Inflammatory macrophage treated with lipopolysaccharide for 4 hours (primary cell): ENCODE data around the gene AP1AR.

Experiments used
- DNase-seq: peaks from one replicate; pipeline ENCODE4 v3.0.0-alpha.2; 2020

The AP1AR gene

DNA sequence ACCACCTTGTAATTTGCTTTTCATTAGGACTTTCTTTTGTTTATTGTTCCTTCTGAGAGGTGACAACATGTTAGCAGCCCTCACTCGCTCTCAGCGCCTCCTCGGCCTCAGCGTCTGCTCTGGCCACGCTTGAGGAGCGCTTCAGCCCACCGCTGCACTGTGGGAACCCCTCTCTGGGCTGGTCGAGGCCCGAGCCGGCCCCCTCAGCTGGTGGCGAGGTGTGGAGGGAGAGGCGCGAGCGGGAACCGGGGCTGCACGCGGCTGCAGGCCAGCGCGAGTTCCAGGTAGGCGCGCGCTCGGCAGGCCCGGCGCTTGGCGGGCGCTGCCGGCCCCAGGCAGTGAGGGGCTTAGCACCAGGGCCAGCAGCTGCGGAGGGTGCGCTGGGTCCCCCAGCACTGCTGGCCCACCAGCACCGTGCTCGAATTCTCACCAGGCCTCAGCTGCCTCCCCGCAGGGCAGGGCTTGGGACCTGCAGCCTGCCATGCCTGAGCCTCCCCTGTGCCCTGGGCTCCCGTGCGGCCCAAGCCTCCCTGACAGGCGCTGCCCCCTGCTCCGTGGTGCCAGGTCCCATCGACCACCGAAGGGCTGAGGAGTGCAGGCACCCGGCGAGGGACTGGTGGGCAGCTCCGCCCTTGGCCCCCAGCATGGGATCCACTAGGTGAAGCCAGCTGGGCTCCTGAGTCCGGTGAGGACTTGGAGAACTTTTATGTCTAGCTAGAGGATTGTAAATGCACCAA lies 9.2 kb upstream of the AP1AR start:
- no peak for DNase-seq

DNA sequence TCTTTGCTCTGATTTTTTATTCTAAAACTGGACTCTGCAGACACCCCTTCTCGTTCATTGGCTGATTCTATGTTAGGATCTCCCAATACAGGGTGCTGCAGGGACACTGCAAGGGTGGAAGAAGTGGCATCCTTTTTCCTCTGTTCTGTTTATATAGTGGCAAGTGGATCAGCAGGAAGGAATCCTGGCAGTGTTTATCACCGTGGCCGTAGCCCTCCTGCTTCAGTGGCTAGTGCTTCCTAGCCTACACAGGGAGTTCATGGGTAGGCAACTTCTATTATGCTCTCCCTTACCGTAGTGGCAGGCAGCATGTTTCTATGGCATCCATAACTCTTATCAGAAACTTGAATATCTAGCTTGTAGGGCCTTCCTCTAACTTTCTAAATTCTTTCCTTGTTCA lies 6.4 kb upstream of the AP1AR start:
- DNase-seq: no peak

- peak; percentile 98 for DNase-seq
Measured at GRCh38 chr4:112230879-112231778, 458 bp upstream of the AP1AR start.

- DNase-seq: peak; percentile 79
Measured at GRCh38 chr4:112234952-112235609, 3.5 kb downstream of the AP1AR start.

DNA sequence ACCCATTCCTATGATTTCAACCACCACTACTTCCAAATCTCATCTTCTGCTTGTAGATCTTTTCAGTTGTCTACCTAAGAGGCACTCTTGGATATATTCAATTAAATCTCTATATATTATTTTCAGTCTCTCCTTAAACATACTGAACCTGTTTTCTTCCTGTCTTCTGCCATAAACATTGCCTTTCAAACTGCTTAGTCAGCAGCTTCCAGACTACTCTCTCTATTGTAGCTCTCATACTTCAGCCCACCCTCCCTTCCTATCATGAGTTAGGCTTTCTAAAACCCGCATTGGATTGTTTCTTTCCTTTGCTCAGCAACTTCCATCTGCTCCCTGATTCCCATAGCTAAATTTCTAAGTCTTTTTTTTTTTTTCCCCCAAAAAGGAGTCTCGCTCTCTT lies 4.5 kb downstream of the AP1AR start:
- no peak for DNase-seq

DNA sequence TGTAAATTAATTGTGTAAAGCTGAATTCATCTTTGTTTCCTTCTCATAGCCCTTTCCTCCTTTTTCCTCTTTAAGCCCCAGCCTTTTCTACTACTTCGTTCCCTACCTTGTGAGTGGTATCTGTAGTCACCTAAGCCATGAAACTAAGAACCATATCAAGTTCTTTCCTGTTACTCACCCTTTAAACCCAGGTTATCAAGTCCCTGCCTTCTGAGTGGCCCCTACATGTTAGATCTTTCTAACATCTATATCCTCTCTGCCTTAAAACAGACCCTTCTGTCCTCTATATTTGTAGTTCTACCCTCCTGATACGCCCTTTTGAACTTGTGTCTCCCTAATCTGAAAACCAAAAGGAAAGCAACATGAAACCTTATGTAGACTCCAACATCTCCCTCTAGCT lies 7.2 kb downstream of the AP1AR start:
- DNase-seq: no peak

GRCh38 chr4:112245383-112245782 lies 13.8 kb downstream of the AP1AR start:
- peak; percentile 4 for DNase-seq

GRCh38 chr4:112247021-112247420 lies 15.4 kb downstream of the AP1AR start:
- no peak for DNase-seq

DNA sequence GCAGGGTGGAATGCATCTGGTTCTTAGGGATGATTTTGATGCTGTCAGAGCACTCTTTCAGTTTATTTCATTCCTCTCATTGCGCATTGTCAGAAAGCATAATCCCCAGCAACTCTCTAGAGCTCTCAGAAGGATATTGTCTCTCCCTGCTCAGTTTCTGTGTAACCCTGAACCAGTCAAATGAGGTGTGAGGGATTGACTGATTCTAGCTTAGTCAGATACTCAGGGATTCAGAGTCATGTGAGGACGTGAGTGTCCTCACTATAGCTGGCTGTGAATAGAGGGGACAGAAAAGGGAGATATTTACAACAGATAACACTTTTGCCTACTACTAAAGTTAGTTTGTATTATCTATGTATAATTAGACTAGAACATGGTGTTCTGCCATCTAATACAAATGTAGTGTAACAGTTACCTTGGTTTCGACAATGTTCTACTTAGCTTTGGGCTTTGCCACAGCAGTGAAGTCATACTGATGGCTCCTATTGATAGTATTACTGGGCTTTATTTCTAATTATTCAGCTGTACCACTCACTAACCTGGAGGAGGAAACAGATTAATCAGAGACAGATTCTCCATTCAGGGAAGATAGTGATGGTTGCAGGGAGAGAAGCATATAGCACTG lies 19.5 kb downstream of the AP1AR start:
- no peak for DNase-seq

DNA sequence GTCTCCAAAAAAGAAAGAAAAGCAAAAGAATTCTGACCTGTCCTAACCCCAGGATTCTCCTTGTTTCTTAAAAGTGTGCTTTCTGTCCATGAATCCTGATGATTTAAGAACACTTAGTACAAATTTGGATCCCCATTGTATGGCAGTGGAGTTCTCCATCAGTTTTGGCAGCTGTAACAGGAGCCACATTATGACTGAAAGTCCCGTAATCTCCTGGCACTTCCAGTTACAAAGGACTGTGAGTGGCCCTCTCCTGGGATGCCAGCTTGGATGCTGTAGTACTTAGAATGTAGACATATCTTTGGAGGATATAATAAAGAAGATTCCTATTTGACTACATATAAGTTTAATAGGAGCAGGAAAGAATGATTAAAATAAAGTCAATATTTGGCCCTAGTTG lies 20.6 kb downstream of the AP1AR start:
- DNase-seq: no peak

DNA sequence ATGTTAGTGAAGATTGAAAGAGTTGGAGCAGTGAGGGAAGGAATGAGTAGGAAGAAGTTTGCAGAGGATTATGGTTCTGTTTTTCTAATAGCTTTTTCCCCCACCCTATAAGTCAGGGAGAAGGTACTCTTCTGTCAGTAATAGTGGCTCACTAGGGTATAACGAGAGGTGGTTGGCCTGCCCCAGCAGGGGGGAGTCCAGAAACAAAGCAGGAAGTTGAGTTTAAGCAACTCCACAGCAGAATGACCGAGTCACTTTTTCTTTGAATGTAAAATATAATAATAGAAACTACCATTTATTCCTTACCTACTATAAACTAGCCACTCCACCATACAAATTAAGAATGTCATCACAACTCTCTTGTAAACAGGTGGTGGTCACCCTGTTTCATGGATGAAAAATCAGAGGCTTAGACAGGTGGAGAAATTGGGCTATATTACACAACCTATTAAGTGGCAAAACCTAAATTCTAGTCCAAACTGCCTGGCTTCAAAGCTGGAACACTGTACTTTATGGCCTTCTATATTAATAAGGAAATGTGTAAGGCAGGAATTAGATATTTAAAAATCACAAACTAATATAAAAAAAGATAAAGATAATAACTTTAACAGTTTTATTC lies 21.9 kb downstream of the AP1AR start:
- DNase-seq: peak; percentile 40

DNA sequence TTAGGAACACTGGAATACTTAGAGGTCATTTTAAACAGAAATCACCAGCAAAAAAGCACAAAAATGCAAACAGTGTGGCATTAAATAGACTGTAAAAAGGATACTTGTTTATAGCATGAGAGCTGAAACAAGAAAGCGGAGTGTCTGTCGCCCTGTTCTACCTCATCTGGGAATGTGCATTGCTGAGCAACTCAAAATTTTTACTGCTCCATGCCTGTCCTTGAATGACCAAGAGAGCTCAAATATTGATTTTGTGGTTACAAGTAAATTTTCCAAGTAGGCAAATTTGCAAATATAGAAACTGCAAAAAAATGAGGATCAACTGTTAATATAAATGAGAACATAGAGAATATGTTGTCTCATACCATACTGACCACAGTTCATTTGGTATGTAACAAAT lies 25.5 kb downstream of the AP1AR start:
- no peak for DNase-seq

DNA sequence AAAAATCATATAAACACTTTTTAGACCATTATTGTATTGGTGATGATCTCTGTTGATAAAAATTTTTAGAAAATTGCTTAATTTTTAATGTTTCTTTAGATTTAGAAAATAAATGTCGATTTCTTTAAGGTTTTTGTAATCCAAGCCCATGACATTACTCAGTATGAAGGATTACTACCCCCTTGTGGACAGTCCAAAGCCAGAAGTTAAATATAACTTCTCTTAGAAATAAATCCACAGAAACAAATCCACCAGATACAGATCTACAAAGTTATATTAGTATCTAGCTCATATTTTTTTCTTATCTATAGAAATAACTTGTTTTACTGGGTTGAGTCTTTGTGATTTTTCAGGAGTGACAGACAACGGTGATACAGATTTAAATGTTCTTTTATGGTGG lies 35.2 kb downstream of the AP1AR start:
- DNase-seq: peak; percentile 45

DNA sequence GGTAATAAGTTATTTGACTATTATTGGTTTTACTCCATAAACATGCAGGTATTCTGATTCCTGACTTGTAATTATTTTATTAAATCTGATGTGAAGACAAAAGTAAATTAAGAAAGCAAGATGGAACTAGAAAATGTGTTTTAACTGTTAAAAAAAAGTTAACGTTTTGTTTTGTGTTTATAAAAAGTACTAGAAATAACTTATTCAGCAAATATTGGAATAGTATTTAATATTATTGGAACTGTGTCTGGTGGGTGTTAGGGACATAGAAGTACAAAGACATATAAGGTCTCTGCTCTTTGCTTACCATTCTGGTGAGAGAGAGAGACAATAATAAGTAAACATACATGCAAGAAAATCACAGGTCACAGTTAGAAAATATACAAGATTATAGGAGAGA lies 38.5 kb downstream of the AP1AR start:
- no peak for DNase-seq

DNA sequence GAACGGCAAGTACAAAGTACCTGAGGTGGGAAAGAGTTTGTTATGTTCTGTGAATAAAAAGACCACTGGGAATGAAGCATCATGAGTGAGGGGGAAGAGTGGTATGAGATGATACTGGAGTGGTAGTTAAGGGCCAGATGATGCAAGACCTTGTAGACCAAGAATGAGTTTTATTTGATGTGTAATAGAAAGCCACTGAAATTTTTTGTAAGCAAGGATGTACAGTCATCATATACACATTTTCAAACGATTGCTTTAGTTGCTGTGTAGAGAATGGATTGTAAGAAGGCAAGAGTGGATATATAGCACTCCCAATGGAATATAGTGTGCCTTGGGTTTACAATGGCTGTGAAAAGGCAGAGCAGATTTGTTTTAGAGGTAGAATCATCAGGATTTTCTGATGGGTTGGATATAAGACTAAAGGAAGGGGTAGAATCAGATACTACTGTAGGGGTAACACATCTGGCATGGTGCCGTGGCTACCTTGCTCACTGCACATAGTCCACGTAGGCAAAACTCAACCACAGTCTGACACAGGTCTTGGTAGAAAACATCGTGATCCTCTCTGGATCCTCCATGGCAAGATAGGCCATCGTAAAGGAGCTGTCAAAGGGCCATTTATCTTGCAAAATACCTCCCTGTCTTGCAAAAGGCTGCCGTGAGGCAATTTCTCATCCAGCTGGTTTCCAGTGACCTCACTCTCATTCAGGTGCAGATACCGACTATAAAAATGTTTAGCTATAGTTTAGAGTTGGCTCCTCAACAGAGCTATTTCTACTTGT lies 39.2 kb downstream of the AP1AR start:
- DNase-seq: no peak

DNA sequence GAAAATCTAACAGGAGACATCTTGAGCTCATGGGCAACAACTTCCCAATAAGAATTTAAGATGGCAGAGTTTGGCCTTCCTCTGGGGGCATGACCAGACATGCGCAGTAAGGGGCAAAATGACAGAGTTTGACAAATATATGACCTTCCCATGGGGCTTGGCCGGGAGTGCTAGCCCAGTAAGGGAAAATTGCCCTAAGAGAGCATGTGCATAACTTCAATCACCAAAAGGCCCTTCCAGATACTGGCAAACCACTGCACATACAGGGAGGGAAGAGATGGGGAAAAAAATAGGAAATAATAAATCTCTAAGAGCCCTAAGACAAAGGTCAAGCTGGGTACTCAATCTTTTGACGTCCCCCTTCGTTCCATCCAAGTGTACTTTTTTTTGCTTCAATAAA lies 40.7 kb downstream of the AP1AR start:
- no peak for DNase-seq

- no peak for DNase-seq
Measured at GRCh38 chr4:112274959-112275358, 43.4 kb downstream of the AP1AR start.

GRCh38 chr4:112276113-112276512 lies 44.5 kb downstream of the AP1AR start:
- DNase-seq: no peak

GRCh38 chr4:112277220-112277619 lies 45.6 kb downstream of the AP1AR start:
- no peak for DNase-seq

DNA sequence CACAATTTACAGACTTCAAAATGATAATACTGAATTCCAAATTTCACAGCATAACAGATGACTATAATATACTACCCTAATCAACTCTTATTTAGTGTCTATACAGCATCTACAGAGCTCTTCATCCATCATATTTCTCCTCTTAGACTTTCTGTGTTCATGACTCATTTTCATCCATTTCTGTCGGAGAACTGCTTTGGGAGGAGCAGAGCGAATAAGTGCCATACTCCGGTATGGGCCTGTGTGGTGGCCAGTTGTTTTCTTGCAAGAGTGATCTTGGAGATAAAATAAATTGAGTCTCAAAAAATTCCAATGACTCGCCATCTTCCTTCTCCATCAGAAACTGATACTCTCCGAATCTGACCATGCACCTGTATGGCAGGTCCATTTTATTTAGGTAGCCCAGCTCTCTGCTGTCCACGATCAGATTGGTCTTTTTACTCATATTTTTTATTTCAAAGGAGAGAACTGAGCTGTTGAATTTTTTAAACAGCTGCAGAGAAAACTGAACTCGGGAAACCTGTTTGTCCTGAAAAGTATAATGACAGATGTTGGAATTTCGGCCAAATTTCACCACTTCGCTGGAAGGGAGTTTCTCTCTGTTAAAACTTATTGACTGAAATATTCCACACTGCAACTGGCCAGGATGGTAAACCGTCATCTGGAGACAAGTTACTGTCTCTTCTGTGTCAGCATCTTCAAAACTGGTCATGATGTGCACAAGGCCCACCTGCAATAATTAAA lies 46.3 kb downstream of the AP1AR start:
- DNase-seq: no peak
